Pulmonary artery endothelial cell (primary cell): Measurements from ENCODE around the gene ALDH3B1. TPM values are rescaled to one million over a fixed set of nuclear protein-coding genes. Genes with fewer than 3 reads are reported as not detected.

ENCODE experiments used
- DNase-seq: peaks from one replicate; pipeline ENCODE4 v3.0.0-alpha.2; 2011; ENCODE audit warnings: low read depth, low spot score
- total RNA-seq: library from RNA; depleted of rRNA; stranded (reverse); fragments of >200 nt; gene quantifications from 2 replicates; pipeline ENCODE4 v1.2.3, GENCODE V29; 2014

Gene ALDH3B1
- total RNA-seq, 1 donor from 2014 or later: 1.3 TPM

GRCh38 chr11:68066742-68067141, 56.6 kb downstream of the ALDH3B1 start:
- DNase-seq: no peak

GRCh38 chr11:68067991-68068390, 57.9 kb downstream of the ALDH3B1 start:
- no peak for DNase-seq

- DNase-seq: no peak
Measured at GRCh38 chr11:68071281-68072048, 61.3 kb downstream of the ALDH3B1 start.

- DNase-seq: no peak
Measured at GRCh38 chr11:68074584-68075352, 64.6 kb downstream of the ALDH3B1 start.

- DNase-seq: no peak
Measured at GRCh38 chr11:68076371-68077042, 66.4 kb downstream of the ALDH3B1 start.

GRCh38 chr11:68077617-68078582, 67.8 kb downstream of the ALDH3B1 start:
- DNase-seq: no peak

Other genes with a start within 250 kb of the ALDH3B1 start
- 14.7 and 16.0 TPM in 2 replicates for gene UNC93B1, start 6.2 kb upstream of the ALDH3B1 start, total RNA-seq
- gene NDUFS8, start 20.4 kb downstream of the ALDH3B1 start, total RNA-seq: 105 and 116 TPM in 2 replicates
- 50.6 and 71.3 TPM in 2 replicates for gene TCIRG1, start 28.7 kb downstream of the ALDH3B1 start, total RNA-seq
- gene CHKA, start 111.1 kb downstream of the ALDH3B1 start, total RNA-seq: 9.8 and 10.8 TPM in 2 replicates
- 17.6 and 23.6 TPM in 2 replicates for gene KMT5B, start 203.0 kb downstream of the ALDH3B1 start, total RNA-seq